ENCODE results near the gene EIF5A.

EIF5A gene

DNA sequence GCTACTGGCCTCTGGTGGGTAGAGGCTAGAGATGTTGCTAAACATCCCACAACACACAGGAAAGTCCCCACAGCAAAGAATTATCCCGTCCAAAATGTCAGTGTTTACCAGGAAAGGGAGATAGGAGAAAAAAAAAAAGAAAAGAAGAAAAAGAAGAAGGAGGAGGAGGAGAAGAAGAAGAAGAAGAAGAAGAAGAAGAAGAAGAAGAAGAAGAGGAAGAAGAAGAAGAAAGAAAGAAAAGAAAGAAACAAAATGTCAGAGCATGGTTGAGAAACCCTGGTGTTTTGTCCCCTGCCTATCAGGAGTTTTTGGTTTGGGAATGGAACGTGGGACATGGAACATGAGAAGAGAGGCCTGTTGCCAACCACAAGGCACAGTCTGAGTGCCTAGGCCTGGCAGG, 50.0 kb downstream of the EIF5A start:
- no peak for DNase-seq

DNA sequence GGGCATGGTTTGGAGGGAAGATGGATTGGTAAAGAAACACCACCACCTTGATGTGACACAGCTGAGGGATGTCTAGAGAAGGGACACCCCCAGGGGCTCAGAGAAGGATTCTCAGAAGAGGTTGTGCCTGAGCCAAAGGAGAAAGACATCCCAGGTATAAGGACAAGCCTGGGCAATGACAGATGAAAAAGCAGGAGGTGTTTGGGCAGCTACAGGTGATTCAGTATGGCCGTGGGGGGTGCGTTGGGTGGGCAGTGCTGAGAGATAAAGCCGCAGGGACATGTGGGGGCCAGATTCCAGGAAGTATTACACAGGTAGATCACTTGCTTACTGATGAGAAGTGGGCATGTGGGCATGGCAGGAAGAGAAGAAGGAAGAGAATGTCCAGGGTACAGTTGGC, 54.5 kb downstream of the EIF5A start:
- DNase-seq = no peak
